HL-60 (cell line): Measurements from ENCODE around the gene ZBTB14.

Source experiments
- DNase-seq, 2 experiments: peaks; one replicate each; pipeline ENCODE4 v3.0.0-alpha.2; 2010 to 2020; ENCODE audit warnings: low read depth in 1 of 2, low spot score in 1 of 2
- H3K27ac ChIP-seq: fragments of 250-450 bp; sonication (Bioruptor Pico); replicated peaks from 2 replicates; pipeline ENCODE4 v1.5.1; 2020; ENCODE audit warnings: mild to moderate bottlenecking, moderate library complexity
- H3K27me3 ChIP-seq: fragments of 250-450 bp; sonication (Bioruptor Pico); 2 replicates; pipeline ENCODE4 v1.5.1; 2021; ENCODE audit warnings: mild to moderate bottlenecking, moderate library complexity; ENCODE audit not compliant: insufficient read depth, poor library complexity, severe bottlenecking
- H3K4me3 ChIP-seq: replicated peaks from 2 replicates; pipeline ENCODE4 v1.5.1; 2011; ENCODE audit warnings: mild to moderate bottlenecking, control low read depth, low read length; ENCODE audit not compliant: insufficient read depth
- GABPA ChIP-seq: IDR thresholded peaks from 2 replicates; pipeline ENCODE4 v1.6.1; 2012; ENCODE audit warnings: low read depth
- POLR2AphosphoS5 ChIP-seq: IDR thresholded peaks from 2 replicates; pipeline ENCODE4 v1.6.1; 2012; ENCODE audit warnings: low read depth
- REST ChIP-seq: IDR thresholded peaks from 2 replicates; pipeline ENCODE4 v1.6.1; 2012; ENCODE audit warnings: low read depth; ENCODE audit not compliant: insufficient replicate concordance
- SPI1 ChIP-seq: IDR thresholded peaks from 2 replicates; pipeline ENCODE4 v1.6.1; 2012; ENCODE audit warnings: low read depth, mild to moderate bottlenecking, borderline replicate concordance
- TF ChIP-seq, protein P1 (sequence below): IDR thresholded peaks from one replicate; pipeline ENCODE4 v1.5.1; 2011; ENCODE audit warnings: low read length, control low read depth, inconsistent platforms; ENCODE audit not compliant: insufficient read depth

Gene ZBTB14

GRCh38 chr18:5298156-5298852 is 2.8 kb upstream of the ZBTB14 start:
- DNase-seq = no peak
- Histone ChIP-seq H3K4me3 (no peak overlapping the region), H3K27ac (no peak overlapping the region), H3K27me3 (peaks cover under 1% of the 10 kb centered on the region)
- TF ChIP-seq POLR2AphosphoS5 (no peak), GABPA (no peak), SPI1 (no peak), REST (no peak)
- TF ChIP-seq, protein P1, sequence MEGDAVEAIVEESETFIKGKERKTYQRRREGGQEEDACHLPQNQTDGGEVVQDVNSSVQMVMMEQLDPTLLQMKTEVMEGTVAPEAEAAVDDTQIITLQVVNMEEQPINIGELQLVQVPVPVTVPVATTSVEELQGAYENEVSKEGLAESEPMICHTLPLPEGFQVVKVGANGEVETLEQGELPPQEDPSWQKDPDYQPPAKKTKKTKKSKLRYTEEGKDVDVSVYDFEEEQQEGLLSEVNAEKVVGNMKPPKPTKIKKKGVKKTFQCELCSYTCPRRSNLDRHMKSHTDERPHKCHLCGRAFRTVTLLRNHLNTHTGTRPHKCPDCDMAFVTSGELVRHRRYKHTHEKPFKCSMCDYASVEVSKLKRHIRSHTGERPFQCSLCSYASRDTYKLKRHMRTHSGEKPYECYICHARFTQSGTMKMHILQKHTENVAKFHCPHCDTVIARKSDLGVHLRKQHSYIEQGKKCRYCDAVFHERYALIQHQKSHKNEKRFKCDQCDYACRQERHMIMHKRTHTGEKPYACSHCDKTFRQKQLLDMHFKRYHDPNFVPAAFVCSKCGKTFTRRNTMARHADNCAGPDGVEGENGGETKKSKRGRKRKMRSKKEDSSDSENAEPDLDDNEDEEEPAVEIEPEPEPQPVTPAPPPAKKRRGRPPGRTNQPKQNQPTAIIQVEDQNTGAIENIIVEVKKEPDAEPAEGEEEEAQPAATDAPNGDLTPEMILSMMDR = no peak

DNA sequence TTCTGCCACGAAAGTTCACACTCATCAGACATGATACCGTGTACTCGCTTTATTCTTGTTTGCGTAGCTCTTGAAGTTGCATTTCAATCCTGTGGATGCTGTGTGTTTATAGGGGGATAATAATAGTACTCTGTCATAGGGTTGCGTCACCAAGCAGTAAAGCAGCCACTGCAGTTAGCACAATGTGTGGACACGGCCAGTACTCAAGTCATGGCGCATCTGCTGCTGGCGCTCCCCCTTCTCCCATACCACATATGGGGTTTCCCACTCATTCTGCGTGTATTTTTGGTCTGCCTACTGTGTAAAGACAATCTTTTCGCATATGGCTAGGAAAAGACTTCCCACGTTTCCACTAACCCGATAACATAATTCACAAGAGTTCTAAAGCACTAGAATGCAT is 2.1 kb upstream of the ZBTB14 start:
- H3K27ac ChIP-seq = no peak overlapping the region
- no peak for TF ChIP-seq POLR2AphosphoS5
- DNase-seq = no peak
- H3K4me3 ChIP-seq = no peak overlapping the region
- H3K27me3 ChIP-seq = no peaks in the 10 kb centered on the region

DNA sequence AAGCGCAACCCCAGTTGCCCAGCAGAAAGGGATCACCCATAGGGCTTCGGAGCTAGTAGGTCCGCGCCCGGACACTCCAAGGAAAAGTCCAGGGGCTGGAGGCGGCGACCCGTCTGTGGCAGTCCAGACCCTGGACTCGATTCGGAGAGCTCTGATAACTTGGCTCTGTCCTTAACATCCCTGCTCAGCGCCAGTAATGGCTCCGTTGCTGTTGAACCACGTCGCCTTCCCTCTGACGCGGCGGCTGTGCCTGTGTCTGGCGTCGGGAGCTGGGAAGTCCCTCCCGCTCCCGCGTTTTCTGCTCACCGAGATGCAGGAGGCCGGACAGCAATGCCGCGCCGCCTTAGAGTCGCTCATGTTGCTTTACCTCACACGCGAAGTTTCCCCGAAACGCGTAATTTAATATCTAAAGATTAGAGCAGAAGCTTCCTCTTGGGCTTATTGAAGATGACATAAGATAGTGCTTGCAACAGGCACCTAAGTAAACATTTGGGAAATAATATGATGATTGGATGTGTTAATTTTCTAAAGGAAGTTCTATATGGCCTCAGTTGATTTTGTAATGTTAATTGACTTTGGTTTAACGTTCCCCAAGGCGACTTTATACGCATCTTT is 1.3 kb upstream of the ZBTB14 start:
- no peak for TF ChIP-seq GABPA
- no peak for TF ChIP-seq REST
- TF ChIP-seq, protein P1 = no peak
- peak; percentile 59; the same call in 1 of the 2 replicates for TF ChIP-seq POLR2AphosphoS5
- H3K27me3 ChIP-seq = no peaks in the 10 kb centered on the region
- peak overlapping the region; percentile 93 for H3K27ac ChIP-seq
- H3K4me3 ChIP-seq = peak overlapping the region; percentile 63
- peak; percentile 78 to 87 for DNase-seq

DNA sequence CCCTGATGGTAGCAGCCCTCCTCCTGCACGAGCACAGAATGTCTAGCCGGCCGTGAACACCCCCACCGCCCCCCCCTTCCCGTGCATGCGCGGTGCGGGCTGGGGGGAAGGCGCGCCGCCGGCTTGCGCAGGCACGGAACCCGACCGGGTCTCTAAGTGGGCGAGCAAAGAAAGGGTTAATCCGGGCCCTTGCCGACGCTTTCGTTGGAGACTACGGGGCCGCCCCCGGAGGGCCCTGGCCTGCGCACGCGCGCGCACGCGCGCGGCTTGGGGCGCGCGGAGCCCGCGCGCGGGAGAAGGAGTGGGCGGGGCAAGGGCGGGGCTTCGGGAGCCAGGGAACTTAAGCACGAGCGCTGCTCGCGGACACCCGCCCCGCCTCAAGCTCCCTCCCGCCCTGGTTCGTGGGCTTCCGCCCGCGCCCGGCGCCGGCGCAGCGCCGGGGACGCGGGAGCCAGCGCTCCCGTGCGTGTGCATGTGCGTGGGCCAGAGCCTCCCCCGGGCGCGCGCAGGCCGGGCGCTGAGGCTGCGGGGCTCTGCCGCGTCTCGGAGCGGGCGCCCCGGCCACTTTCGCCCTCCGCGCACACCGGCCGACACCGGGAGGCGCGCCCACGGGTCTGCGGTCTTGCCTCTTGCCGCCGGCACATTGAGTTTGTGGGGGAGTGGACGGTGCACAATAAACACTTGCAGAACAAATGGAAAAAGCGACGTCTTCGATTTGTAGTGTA is 617 bp upstream of the ZBTB14 start:
- Histone ChIP-seq H3K4me3 (peak overlapping the region; percentile 63), H3K27ac (peak overlapping the region; percentile 93), H3K27me3 (no peaks in the 10 kb centered on the region)
- TF ChIP-seq SPI1 = no peak; the same call in 1 of the 2 replicates
- TF ChIP-seq GABPA = no peak
- TF ChIP-seq, protein P1 = no peak
- no peak; the same call in none of the 2 replicates for TF ChIP-seq POLR2AphosphoS5
- no peak for TF ChIP-seq REST
- peak; percentile 96 to 97 for DNase-seq
